NCI-H82 (cell line): Measurements from ENCODE around the gene DNER.

Source experiments
- DNase-seq: peaks from one replicate; lab custom pipeline; 2025; lab: John Stamatoyannopoulos, UW

The DNER gene

GRCh38 chr2:229488232-229488631 lies 226.1 kb downstream of the DNER start:
- no peak for DNase-seq

- no peak for DNase-seq
Measured at GRCh38 chr2:229486673-229487072, 227.7 kb downstream of the DNER start.

GRCh38 chr2:229485857-229486256 lies 228.5 kb downstream of the DNER start:
- no peak for DNase-seq

- DNase-seq = no peak
Measured at GRCh38 chr2:229477269-229477755, 237.0 kb downstream of the DNER start.

GRCh38 chr2:229475778-229476177 lies 238.6 kb downstream of the DNER start:
- DNase-seq = no peak

GRCh38 chr2:229474125-229474524 lies 240.2 kb downstream of the DNER start:
- no peak for DNase-seq

GRCh38 chr2:229470781-229471180 lies 243.6 kb downstream of the DNER start:
- no peak for DNase-seq

GRCh38 chr2:229467783-229468182 lies 246.6 kb downstream of the DNER start:
- DNase-seq = no peak

- DNase-seq = no peak
Measured at GRCh38 chr2:229463841-229464346, 250.5 kb downstream of the DNER start.

- DNase-seq = no peak
Measured at GRCh38 chr2:229462112-229462511, 252.2 kb downstream of the DNER start.

- no peak for DNase-seq
Measured at GRCh38 chr2:229456091-229456490, 258.3 kb downstream of the DNER start.

GRCh38 chr2:229454934-229455631 lies 259.3 kb downstream of the DNER start:
- DNase-seq = no peak

- DNase-seq = no peak
Measured at GRCh38 chr2:229453230-229453629, 261.1 kb downstream of the DNER start.

- DNase-seq = no peak
Measured at GRCh38 chr2:229451852-229452251, 262.5 kb downstream of the DNER start.

- DNase-seq = no peak
Measured at GRCh38 chr2:229447227-229447626, 267.1 kb downstream of the DNER start.

GRCh38 chr2:229446350-229446749 lies 268.0 kb downstream of the DNER start:
- DNase-seq = no peak

GRCh38 chr2:229445501-229446211 lies 268.7 kb downstream of the DNER start:
- DNase-seq = no peak

- DNase-seq = no peak
Measured at GRCh38 chr2:229445019-229445418, 269.3 kb downstream of the DNER start.

GRCh38 chr2:229443546-229444268 lies 270.6 kb downstream of the DNER start:
- peak; percentile 48 for DNase-seq

GRCh38 chr2:229443141-229443540 lies 271.2 kb downstream of the DNER start:
- peak; percentile 48 for DNase-seq

GRCh38 chr2:229438430-229439159 lies 275.8 kb downstream of the DNER start:
- DNase-seq = no peak

GRCh38 chr2:229437467-229437866 lies 276.9 kb downstream of the DNER start:
- DNase-seq = no peak
